Endothelial cell of umbilical vein (primary cell): ENCODE results near the gene NOL6. TPM values are rescaled to one million over a fixed set of nuclear protein-coding genes. Genes with fewer than 3 reads are reported as not detected.
A peak's percentile ranks its signal among the peaks of the same experiment; 100 is the strongest.

Source experiments
- BruUV-seq: library from RNA; stranded (reverse); fragments of 400-500 nt; replicated peaks from 2 replicates; lab custom pipeline; 2021; lab: Mats Ljungman, UMichigan
- CTCF ChIA-PET: fragments of 300-600, 350-600 bp; sonication (Branson Sonifier 250); formaldehyde crosslinking; loops from one replicate; lab custom pipeline; 2021; ENCODE audit warnings: antibody characterized with exemption, inconsistent platforms; lab: Charles Lee
- POLR2A ChIA-PET: fragments of 300-600, 350-600 bp; sonication (Branson Sonifier 250); formaldehyde crosslinking; loops from one replicate; lab custom pipeline; 2021; ENCODE audit warnings: antibody characterized with exemption, inconsistent platforms; lab: Charles Lee
- DNase-seq: peaks from one replicate; pipeline ENCODE4 v3.0.0-alpha.2; 2011; ENCODE audit warnings: low read depth, low spot score
- FAIRE-seq: peaks from 2 replicates; lab custom pipeline; 2011; peaks lifted over from hg19 to GRCh38; lab: Jason Lieb, UNC
- H2AFZ ChIP-seq: 2 replicates; pipeline ENCODE4 v1.6.0; 2012; ENCODE audit warnings: low read depth, low read length, control low read depth, inconsistent platforms
- H3K27ac ChIP-seq: 2 replicates; pipeline ENCODE4 v1.5.1; 2011; ENCODE audit warnings: low read depth, mild to moderate bottlenecking, control low read depth, low read length, moderate library complexity; ENCODE audit not compliant: insufficient read depth
- H3K27me3 ChIP-seq, 2 experiments: 2 replicates each; pipeline versions ENCODE4 v1.6.0 to v1.6.1; 2011; ENCODE audit warnings: low read length in 2 of 2, mixed read lengths in 1 of 2; ENCODE audit not compliant: control insufficient read depth in 2 of 2, insufficient read depth in 2 of 2
- H3K36me3 ChIP-seq, 2 experiments: 2 replicates in 1 of 2; 3 replicates in 1 of 2; pipeline ENCODE4 v1.5.1; 2011; ENCODE audit warnings: low read length in 2 of 2, mild to moderate bottlenecking in 1 of 2, moderate library complexity in 1 of 2; ENCODE audit not compliant: control insufficient read depth in 2 of 2, insufficient read depth in 2 of 2; ENCODE audit errors: extremely low read depth in 1 of 2
- H3K4me1 ChIP-seq: 3 replicates; pipeline ENCODE4 v1.5.1; 2011; ENCODE audit warnings: mild to moderate bottlenecking, low read length; ENCODE audit not compliant: control insufficient read depth, insufficient read depth; ENCODE audit errors: extremely low read depth
- H3K4me2 ChIP-seq: 2 replicates; pipeline ENCODE4 v1.6.1; 2011; ENCODE audit warnings: low read length, control low read depth, mixed read lengths; ENCODE audit not compliant: insufficient read depth
- H3K4me3 ChIP-seq, 3 experiments: fragments of 200-600 bp in 1 of 3; sonication (generic), shearing (Covaris generic) in 1 of 3; replicated peaks in 1 of 3; 2 replicates each; pipeline ENCODE4 v1.5.1; 2011 to 2016; ENCODE audit warnings: control low read depth in 3 of 3, low read length in 3 of 3, mild to moderate bottlenecking in 2 of 3, inconsistent platforms in 1 of 3, low read depth in 1 of 3, moderate library complexity in 1 of 3; ENCODE audit not compliant: insufficient read depth in 1 of 3
- H3K79me2 ChIP-seq: 2 replicates; pipeline ENCODE4 v1.6.0; 2012; ENCODE audit warnings: low read length, inconsistent platforms; ENCODE audit not compliant: control insufficient read depth, insufficient read depth
- H3K9ac ChIP-seq: replicated peaks from 2 replicates; pipeline ENCODE3; 2011; ENCODE audit warnings: low read length, control low read depth; ENCODE audit not compliant: insufficient read depth; ENCODE audit errors: extremely low read depth
- H3K9me1 ChIP-seq: replicated peaks from 3 replicates; pipeline ENCODE4 v1.6.0; 2011; ENCODE audit warnings: mild to moderate bottlenecking, low read length; ENCODE audit not compliant: control insufficient read depth, insufficient read depth; ENCODE audit errors: extremely low read depth
- H3K9me3 ChIP-seq: replicated peaks from 2 replicates; pipeline ENCODE4 v1.5.1; 2012; ENCODE audit warnings: low read length, inconsistent platforms; ENCODE audit not compliant: control insufficient read depth, insufficient read depth
- H4K20me1 ChIP-seq: replicated peaks from 2 replicates; pipeline ENCODE3; 2011; ENCODE audit warnings: mild to moderate bottlenecking, low read length; ENCODE audit not compliant: control insufficient read depth, insufficient read depth; ENCODE audit errors: extremely low read depth
- CTCF ChIP-seq, 2 donors: IDR thresholded peaks; 1 replicate in 1 of 2; 2 replicates in 1 of 2; pipeline ENCODE4 v1.5.1; 2011; ENCODE audit warnings: low read length in 2 of 2, mild to moderate bottlenecking in 2 of 2, moderate library complexity in 2 of 2, control low read depth in 1 of 2, inconsistent platforms in 1 of 2, low read depth in 1 of 2; ENCODE audit not compliant: insufficient read depth in 1 of 2; ENCODE audit errors: extremely low read depth in 1 of 2
- EZH2 ChIP-seq: IDR thresholded peaks from 2 replicates; pipeline ENCODE4 v1.6.1; 2012; ENCODE audit warnings: borderline replicate concordance, low read depth, mild to moderate bottlenecking, moderate library complexity, low read length, inconsistent platforms; ENCODE audit not compliant: severe bottlenecking
- FOS ChIP-seq: IDR thresholded peaks from 2 replicates; pipeline ENCODE4 v1.6.1; 2011; ENCODE audit warnings: mild to moderate bottlenecking, low read length, moderate library complexity, borderline replicate concordance; ENCODE audit not compliant: insufficient read depth
- GATA2 ChIP-seq: IDR thresholded peaks from 2 replicates; pipeline ENCODE4 v1.7.0; 2011; ENCODE audit warnings: low read depth, mild to moderate bottlenecking, moderate library complexity, mixed read lengths, low read length; ENCODE audit not compliant: insufficient read length, insufficient read depth
- POLR2A ChIP-seq: IDR thresholded peaks from 2 replicates; pipeline ENCODE4 v1.6.1; 2012; ENCODE audit warnings: low read depth, mild to moderate bottlenecking, control low read depth, low read length
- POLR2AphosphoS5 ChIP-seq: IDR thresholded peaks from 2 replicates; pipeline ENCODE4 v1.6.1; 2012; ENCODE audit warnings: low read depth, mild to moderate bottlenecking, control low read depth, low read length, moderate library complexity; ENCODE audit not compliant: insufficient read depth
- dilution Hi-C: fragments of 300-500 bp; cut with MboI; formaldehyde crosslinking; loops from one replicate; pipeline ENCODE4 v1.15.0; 2019; ENCODE audit warnings: low sequenced_read_pairs; ENCODE audit not compliant: extremely low pct_ligation_motif_present
- intact Hi-C: fragments of 100-400 bp; cut with micrococcal nuclease; formaldehyde crosslinking; loops from one replicate; pipeline ENCODE4 v1.10.0; 2022
- polyA plus RNA-seq, 4 experiments: library from polyadenylated mRNA; depleted of rRNA in 3 of 4; stranded (reverse) in 3 of 4; unstranded in 1 of 4; fragments of >200 nt; gene quantifications; 2 replicates each; pipeline versions ENCODE4 v1.2.1 to v1.2.3, GENCODE V29; 2011 to 2012; ENCODE audit warnings: missing spikeins in 1 of 4
- total RNA-seq: library from RNA; stranded (reverse); gene quantifications from 2 replicates; pipeline ENCODE4 v1.2.3, GENCODE V29; 2021

Gene NOL6
- total and polyA plus RNA-seq, 2 donors (not counting 3 experiments of a cell fraction or from before 2014, with no cell fraction given), result 35.7 to 45.1 TPM

GRCh38 chr9:33415501-33416038 is 58.2 kb downstream of the NOL6 start:
- ChIA-PET CTCF (interaction anchor here (0.6 to 9.3 kb wide), 38 partner anchors 8 to 202 kb away, joined by 3 to 164 read pairs (median 6); partner anchors contain the start of genes AQP3, AQP7, BAG1 and CHMP5), POLR2A (no interaction called here)
- Histone ChIP-seq H3K4me2 (no peak overlapping the region), H2AFZ (no peak overlapping the region), H4K20me1 (no peaks in the 10 kb centered on the region), H3K9me3 (no peaks in the 10 kb centered on the region), H3K36me3 (no peaks in the 10 kb centered on the region), H3K9me1 (no peaks in the 10 kb centered on the region), H3K4me1 (no peaks in the 10 kb centered on the region), H3K27me3 (peaks cover 0 to 3% of the 10 kb centered on the region in 2 experiments), H3K79me2 (no peaks in the 10 kb centered on the region), H3K27ac (no peak overlapping the region), H3K9ac (no peak overlapping the region), H3K4me3 (no peak overlapping the region)
- intact Hi-C loops, result loop anchor here (1.0 to 5.0 kb wide), 3 partner anchors 40 to 128 kb away; no protein-coding TSS in a partner anchor
- peak; percentile 49 for DNase-seq
- FAIRE-seq, result peak; percentile 62
- dilution Hi-C loops, result no loop called here
- peak; percentile 83 to 84 for TF ChIP-seq CTCF (IDR thresholded peaks at IDR 0.05; ENCODE audit: extremely low read depth in 1 of 2, insufficient read depth in 1 of 2, low read depth in 1 of 2, low read length in 2 of 2)
- no peak for TF ChIP-seq POLR2AphosphoS5
- BruUV-seq, result no TSS peak

- no peak for DNase-seq
- Histone ChIP-seq H3K79me2 (no peaks in the 10 kb centered on the region), H3K27me3 (no peaks in the 10 kb centered on the region), H4K20me1 (no peaks in the 10 kb centered on the region), H3K4me2 (no peak overlapping the region), H3K9me3 (no peaks in the 10 kb centered on the region), H3K9me1 (no peaks in the 10 kb centered on the region), H3K27ac (no peak overlapping the region), H3K9ac (no peak overlapping the region), H3K4me3 (no peak overlapping the region), H3K4me1 (no peaks in the 10 kb centered on the region), H2AFZ (no peak overlapping the region), H3K36me3 (no peaks in the 10 kb centered on the region)
- dilution Hi-C loops (no loop called here), intact Hi-C loops (loop anchor here (1.0 to 5.0 kb wide), 3 partner anchors 40 to 128 kb away; no protein-coding TSS in a partner anchor)
- ChIA-PET POLR2A (no interaction called here), CTCF (interaction anchor here (0.6 to 9.3 kb wide), 35 partner anchors 8 to 203 kb away, joined by 3 to 164 read pairs (median 6); partner anchors contain the start of genes AQP3, AQP7, BAG1 and CHMP5)
- no peak for TF ChIP-seq FOS
- no peak for TF ChIP-seq EZH2
- TF ChIP-seq GATA2, result no peak
- TF ChIP-seq POLR2A, result no peak
- BruUV-seq, result no TSS peak
- no peak for FAIRE-seq
Measured at GRCh38 chr9:33414889-33415500, 58.7 kb downstream of the NOL6 start.
